Caco-2 (cell line): ENCODE results near the gene SLIT3. TPM values are rescaled to one million over a fixed set of nuclear protein-coding genes. Genes with fewer than 3 reads are reported as not detected.
A peak's percentile ranks its signal among the peaks of the same experiment; 100 is the strongest.
"Not testable (repeated sequence)": the region's sequence is repeated elsewhere in the genome, so short reads cannot be mapped to it uniquely, and the experiment has no call there.

ENCODE experiments used
- BruUV-seq: library from RNA; stranded (reverse); fragments of 400-500 nt; replicated peaks from 2 replicates; lab custom pipeline; 2021; lab: Mats Ljungman, UMichigan
- CTCF ChIA-PET: fragments of 300-600 bp; sonication (Branson Sonifier 250); formaldehyde crosslinking; loops from one replicate; lab custom pipeline; 2022; ENCODE audit warnings: antibody characterized with exemption; lab: Charles Lee
- POLR2A ChIA-PET: fragments of 300-600 bp; sonication (Branson Sonifier 250); formaldehyde crosslinking; loops from one replicate; lab custom pipeline; 2022; ENCODE audit warnings: antibody characterized with exemption; lab: Charles Lee
- DNase-seq, 2 experiments: peaks; one replicate each; pipeline versions ENCODE4 v3.0.0 to v3.0.0-alpha.2; 2020 to 2022
- H3K27me3 ChIP-seq: replicated peaks from 2 replicates; pipeline ENCODE4 v1.6.0; 2011; ENCODE audit warnings: low read length; ENCODE audit not compliant: control insufficient read depth, insufficient read depth
- H3K36me3 ChIP-seq: 2 replicates; pipeline ENCODE4 v1.5.1; 2011; ENCODE audit warnings: low read length; ENCODE audit not compliant: control insufficient read depth, insufficient read depth
- H3K4me1 ChIP-seq: fragments of 250-450 bp; sonication (Bioruptor Pico); 2 replicates; pipeline ENCODE4 v1.5.1; 2020; ENCODE audit warnings: mild to moderate bottlenecking
- H3K4me3 ChIP-seq: 2 replicates; pipeline ENCODE4 v1.5.1; 2011; ENCODE audit warnings: low read depth, mild to moderate bottlenecking, control low read depth, low read length
- H3K9me3 ChIP-seq: fragments of 250-450 bp; sonication (Bioruptor Pico); 2 replicates; pipeline ENCODE4 v1.5.1; 2020; ENCODE audit warnings: mild to moderate bottlenecking, moderate library complexity
- H3K27ac Mint-ChIP-seq: one replicate; pipeline ENCODE4 v1.8.0; 2022; ENCODE audit warnings: mixed read lengths; ENCODE audit not compliant: unreplicated experiment
- H3K27me3 Mint-ChIP-seq: one replicate; pipeline ENCODE4 v1.8.0; 2022; ENCODE audit warnings: mixed read lengths; ENCODE audit not compliant: insufficient read depth, unreplicated experiment
- H3K36me3 Mint-ChIP-seq: one replicate; pipeline ENCODE4 v1.8.0; 2022; ENCODE audit warnings: mild to moderate bottlenecking, mixed read lengths; ENCODE audit not compliant: insufficient read depth, unreplicated experiment
- H3K4me1 Mint-ChIP-seq: one replicate; pipeline ENCODE4 v1.8.0; 2022; ENCODE audit warnings: low read depth, mixed read lengths; ENCODE audit not compliant: unreplicated experiment
- H3K4me3 Mint-ChIP-seq: one replicate; pipeline ENCODE4 v1.8.0; 2022; ENCODE audit warnings: mild to moderate bottlenecking, moderate library complexity, mixed read lengths; ENCODE audit not compliant: unreplicated experiment
- H3K9me3 Mint-ChIP-seq: one replicate; pipeline ENCODE4 v1.8.0; 2022; ENCODE audit warnings: mixed read lengths; ENCODE audit not compliant: unreplicated experiment
- intact Hi-C: fragments of 100-400 bp; cut with micrococcal nuclease; formaldehyde crosslinking; loops from one replicate; pipeline ENCODE4 v1.10.0; 2022; ENCODE audit not compliant: unreplicated experiment
- total RNA-seq: library from RNA; stranded (reverse); gene quantifications from 2 replicates; pipeline ENCODE4 v1.2.3, GENCODE V29; 2022
- TF ChIP-seq, protein P1 (sequence below), 2 experiments: fragments of 200-600 bp in 1 of 2; IDR thresholded peaks; 1 replicate in 1 of 2; 2 replicates in 1 of 2; pipeline versions ENCODE4 v1.5.1 to v1.8.0; 2011 to 2022; ENCODE audit warnings: antibody characterized with exemption in 1 of 2, control low read depth in 1 of 2, inconsistent platforms in 1 of 2, low read depth in 1 of 2, low read length in 1 of 2, mild to moderate bottlenecking in 1 of 2, moderate library complexity in 1 of 2; ENCODE audit not compliant: insufficient read depth in 1 of 2, severe bottlenecking in 1 of 2, unreplicated experiment in 1 of 2

Gene SLIT3
- total RNA-seq, 1 experiment from 2014 or later = 2.1 TPM

GRCh38 chr5:168646335-168646734 lies 654.6 kb downstream of the SLIT3 start:
- H3K36me3 Mint-ChIP-seq = peaks cover 8% of the 10 kb centered on the region
- CTCF ChIA-PET = no interaction called here
- no peak overlapping the region for H3K4me3 ChIP-seq
- H3K27me3 Mint-ChIP-seq = no peaks in the 10 kb centered on the region
- no peaks in the 10 kb centered on the region for H3K27me3 ChIP-seq
- H3K9me3 Mint-ChIP-seq = peaks cover 32% of the 10 kb centered on the region
- peaks cover 9% of the 10 kb centered on the region for H3K4me1 Mint-ChIP-seq
- no TSS peak for BruUV-seq
- no peak for DNase-seq
- POLR2A ChIA-PET = no interaction called here
- TF ChIP-seq, protein P1, sequence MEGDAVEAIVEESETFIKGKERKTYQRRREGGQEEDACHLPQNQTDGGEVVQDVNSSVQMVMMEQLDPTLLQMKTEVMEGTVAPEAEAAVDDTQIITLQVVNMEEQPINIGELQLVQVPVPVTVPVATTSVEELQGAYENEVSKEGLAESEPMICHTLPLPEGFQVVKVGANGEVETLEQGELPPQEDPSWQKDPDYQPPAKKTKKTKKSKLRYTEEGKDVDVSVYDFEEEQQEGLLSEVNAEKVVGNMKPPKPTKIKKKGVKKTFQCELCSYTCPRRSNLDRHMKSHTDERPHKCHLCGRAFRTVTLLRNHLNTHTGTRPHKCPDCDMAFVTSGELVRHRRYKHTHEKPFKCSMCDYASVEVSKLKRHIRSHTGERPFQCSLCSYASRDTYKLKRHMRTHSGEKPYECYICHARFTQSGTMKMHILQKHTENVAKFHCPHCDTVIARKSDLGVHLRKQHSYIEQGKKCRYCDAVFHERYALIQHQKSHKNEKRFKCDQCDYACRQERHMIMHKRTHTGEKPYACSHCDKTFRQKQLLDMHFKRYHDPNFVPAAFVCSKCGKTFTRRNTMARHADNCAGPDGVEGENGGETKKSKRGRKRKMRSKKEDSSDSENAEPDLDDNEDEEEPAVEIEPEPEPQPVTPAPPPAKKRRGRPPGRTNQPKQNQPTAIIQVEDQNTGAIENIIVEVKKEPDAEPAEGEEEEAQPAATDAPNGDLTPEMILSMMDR (IDR thresholded peaks at IDR 0.05; ENCODE audit: insufficient read depth in 1 of 2, low read depth in 1 of 2, low read length in 1 of 2, severe bottlenecking in 1 of 2, unreplicated experiment in 1 of 2) = no peak
- peak overlapping the region; percentile 74 for H3K27ac Mint-ChIP-seq
- intact Hi-C loops = loop anchor here (2.0 kb wide), 3 partner anchors 22 to 68 kb away; partner anchors contain the start of gene PANK3
- H3K4me3 Mint-ChIP-seq = no peak overlapping the region
- H3K4me1 ChIP-seq = peaks cover 12% of the 10 kb centered on the region; the same call in 1 of the 2 replicates
- H3K36me3 ChIP-seq = no peaks in the 10 kb centered on the region
- peaks cover 4% of the 10 kb centered on the region for H3K9me3 ChIP-seq

GRCh38 chr5:168645195-168645594 lies 655.7 kb downstream of the SLIT3 start:
- Histone ChIP-seq H3K36me3 (no peaks in the 10 kb centered on the region), H3K27me3 (no peaks in the 10 kb centered on the region), H3K9me3 (peaks cover 4% of the 10 kb centered on the region), H3K4me1 (peaks cover 12% of the 10 kb centered on the region; the same call in 1 of the 2 replicates), H3K4me3 (no peak overlapping the region)
- ChIA-PET CTCF (no interaction called here), POLR2A (no interaction called here)
- Mint-ChIP-seq H3K27me3 (no peaks in the 10 kb centered on the region), H3K4me1 (peaks cover 9% of the 10 kb centered on the region), H3K36me3 (peaks cover 8% of the 10 kb centered on the region), H3K4me3 (no peak overlapping the region), H3K27ac (no peak overlapping the region), H3K9me3 (peaks cover 32% of the 10 kb centered on the region)
- intact Hi-C loops = no loop called here
- DNase-seq = no peak
- BruUV-seq = no TSS peak
- TF ChIP-seq, protein P1 (IDR thresholded peaks at IDR 0.05; ENCODE audit: insufficient read depth in 1 of 2, low read depth in 1 of 2, low read length in 1 of 2, severe bottlenecking in 1 of 2, unreplicated experiment in 1 of 2) = no peak

- DNase-seq = no peak
- Histone ChIP-seq H3K4me3 (no peak overlapping the region), H3K9me3 (peaks cover 4% of the 10 kb centered on the region), H3K4me1 (peaks cover 9% of the 10 kb centered on the region; the same call in 1 of the 2 replicates), H3K36me3 (no peaks in the 10 kb centered on the region), H3K27me3 (no peaks in the 10 kb centered on the region)
- TF ChIP-seq, protein P1 (IDR thresholded peaks at IDR 0.05; ENCODE audit: insufficient read depth in 1 of 2, low read depth in 1 of 2, low read length in 1 of 2, severe bottlenecking in 1 of 2, unreplicated experiment in 1 of 2) = no peak
- H3K4me3 Mint-ChIP-seq = no peak overlapping the region
- intact Hi-C loops = no loop called here
- H3K27me3 Mint-ChIP-seq = no peaks in the 10 kb centered on the region
- BruUV-seq = no TSS peak
- ChIA-PET CTCF (no interaction called here), POLR2A (no interaction called here)
- H3K27ac Mint-ChIP-seq = no peak overlapping the region
- peaks cover 3% of the 10 kb centered on the region for H3K36me3 Mint-ChIP-seq
- H3K9me3 Mint-ChIP-seq = peaks cover 14% of the 10 kb centered on the region
- H3K4me1 Mint-ChIP-seq = peaks cover 3% of the 10 kb centered on the region
Measured at GRCh38 chr5:168642019-168642418, 658.9 kb downstream of the SLIT3 start.

DNA sequence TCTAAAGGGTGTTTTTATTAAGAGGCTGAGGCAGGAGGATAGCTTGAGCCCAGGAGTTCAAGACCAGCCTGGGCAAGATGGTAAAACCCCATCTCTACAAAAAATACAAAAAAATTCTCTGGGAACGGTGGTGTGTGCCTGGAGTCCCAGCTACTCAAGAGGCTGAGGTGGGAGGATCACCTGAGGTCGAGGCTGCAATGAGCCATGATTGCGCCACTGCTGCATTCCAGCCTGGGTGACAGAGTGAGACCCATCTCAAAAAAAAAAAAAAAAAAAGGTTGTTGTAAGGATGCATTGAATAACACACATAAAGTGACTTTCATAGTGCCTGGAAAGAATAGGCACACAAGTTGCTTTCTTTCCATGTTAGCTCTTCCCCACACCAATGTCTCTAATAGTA lies 662.1 kb downstream of the SLIT3 start:
- DNase-seq, H3K27me3 Mint-ChIP-seq, intact Hi-C loops, H3K9me3 Mint-ChIP-seq, H3K4me3 ChIP-seq, H3K4me3 Mint-ChIP-seq, H3K4me1 Mint-ChIP-seq, CTCF ChIA-PET, H3K9me3 ChIP-seq, H3K27ac Mint-ChIP-seq, H3K27me3 ChIP-seq, H3K4me1 ChIP-seq, POLR2A ChIA-PET, H3K36me3 Mint-ChIP-seq, BruUV-seq, H3K36me3 ChIP-seq: not testable (repeated sequence)
